ENCODE measurements around the gene TNFSF4.

Gene TNFSF4

GRCh38 chr1:173222149-173223030, 15.3 kb upstream of the TNFSF4 start:
- H3K4ac ChIP-seq (ENCODE audit: low read length) = no peak overlapping the region
- H3K27ac ChIP-seq (replicated peaks; ENCODE audit: low read length) = no peak overlapping the region
- H2BK5ac ChIP-seq (ENCODE audit: low read length) = no peak overlapping the region
- no peak overlapping the region for H2AK5ac ChIP-seq (ENCODE audit: low read depth, low read length)
- no peak overlapping the region for H3K4me2 ChIP-seq (ENCODE audit: insufficient read depth, low read length, poor library complexity, severe bottlenecking)
- H3K27me3 ChIP-seq (ENCODE audit: control insufficient read depth in 3 of 3, insufficient read depth in 3 of 3, low read depth in 1 of 3, low read length in 3 of 3) = no peaks in the 10 kb centered on the region
- no peak overlapping the region for H2AFZ ChIP-seq (ENCODE audit: low read length)
- no peak for DNase-seq (ENCODE audit: low spot score)
- H2BK12ac ChIP-seq (ENCODE audit: low read length) = no peak overlapping the region
- H3K18ac ChIP-seq (ENCODE audit: low read length) = no peak overlapping the region
- H4K91ac ChIP-seq (ENCODE audit: low read depth, low read length, poor library complexity) = no peak overlapping the region
- no peaks in the 10 kb centered on the region for H3K9me3 ChIP-seq (replicated peaks in 1 of 2; ENCODE audit: control insufficient read depth in 2 of 2, insufficient read depth in 1 of 2, low read depth in 1 of 2, low read length in 2 of 2)
- no peak overlapping the region for H2BK15ac ChIP-seq (ENCODE audit: low read length)
- H3K4me1 ChIP-seq (ENCODE audit: control insufficient read depth in 2 of 2, insufficient read depth in 1 of 2, low read depth in 1 of 2, low read length in 2 of 2) = no peaks in the 10 kb centered on the region
- no peak overlapping the region for H3K23ac ChIP-seq (ENCODE audit: low read depth, low read length, poor library complexity)
- H4K8ac ChIP-seq (ENCODE audit: low read depth, low read length) = no peak overlapping the region
- no peak overlapping the region for H3K9ac ChIP-seq (ENCODE audit: low read depth, low read length, poor library complexity)
- no peak overlapping the region for H2BK120ac ChIP-seq (ENCODE audit: low read depth, low read length)
- H3K4me3 ChIP-seq (ENCODE audit: low read length in 2 of 2) = no peak overlapping the region
- H3K14ac ChIP-seq (ENCODE audit: low read length) = no peak overlapping the region
- WGBS, 2 donors (ENCODE audit: extremely low coverage in 2 of 2, insufficient read length in 2 of 2, insufficient replicate concordance in 1 of 2) = no CpG with 5 or more reads among the region's 3 CpGs
- H3K36me3 ChIP-seq (replicated peaks in 1 of 2; ENCODE audit: control insufficient read depth in 2 of 2, insufficient read depth in 2 of 2, low read length in 2 of 2) = no peaks in the 10 kb centered on the region
- H3K79me1 ChIP-seq (ENCODE audit: low read depth, low read length) = no peaks in the 10 kb centered on the region

- Histone ChIP-seq H2BK12ac (ENCODE audit: low read length) (no peak overlapping the region), H3K27me3 (ENCODE audit: control insufficient read depth in 3 of 3, insufficient read depth in 3 of 3, low read depth in 1 of 3, low read length in 3 of 3) (no peaks in the 10 kb centered on the region), H3K36me3 (replicated peaks in 1 of 2; ENCODE audit: control insufficient read depth in 2 of 2, insufficient read depth in 2 of 2, low read length in 2 of 2) (no peaks in the 10 kb centered on the region), H4K91ac (ENCODE audit: low read depth, low read length, poor library complexity) (no peak overlapping the region), H3K4ac (ENCODE audit: low read length) (no peak overlapping the region), H3K18ac (ENCODE audit: low read length) (no peak overlapping the region), H2BK5ac (ENCODE audit: low read length) (no peak overlapping the region), H3K27ac (replicated peaks; ENCODE audit: low read length) (no peak overlapping the region), H3K4me2 (ENCODE audit: insufficient read depth, low read length, poor library complexity, severe bottlenecking) (no peak overlapping the region), H3K23ac (ENCODE audit: low read depth, low read length, poor library complexity) (no peak overlapping the region), H2BK15ac (ENCODE audit: low read length) (no peak overlapping the region), H3K79me1 (ENCODE audit: low read depth, low read length) (no peaks in the 10 kb centered on the region), H3K9me3 (replicated peaks in 1 of 2; ENCODE audit: control insufficient read depth in 2 of 2, insufficient read depth in 1 of 2, low read depth in 1 of 2, low read length in 2 of 2) (no peaks in the 10 kb centered on the region), H2AFZ (ENCODE audit: low read length) (no peak overlapping the region), H4K8ac (ENCODE audit: low read depth, low read length) (no peak overlapping the region), H2AK5ac (ENCODE audit: low read depth, low read length) (no peak overlapping the region), H2BK120ac (ENCODE audit: low read depth, low read length) (no peak overlapping the region), H3K14ac (ENCODE audit: low read length) (no peak overlapping the region), H3K4me1 (ENCODE audit: control insufficient read depth in 2 of 2, insufficient read depth in 1 of 2, low read depth in 1 of 2, low read length in 2 of 2) (no peaks in the 10 kb centered on the region), H3K4me3 (ENCODE audit: low read length in 2 of 2) (no peak overlapping the region), H3K9ac (ENCODE audit: low read depth, low read length, poor library complexity) (no peak overlapping the region)
- DNase-seq (ENCODE audit: low spot score) = no peak
- WGBS, 2 donors (ENCODE audit: extremely low coverage in 2 of 2, insufficient read length in 2 of 2, insufficient replicate concordance in 1 of 2) = no CpG with 5 or more reads among the region's 1 CpG
Observed at GRCh38 chr1:173220157-173220556, 13.0 kb upstream of the TNFSF4 start.

GRCh38 chr1:173213665-173214064, 6.5 kb upstream of the TNFSF4 start:
- H3K9me3 ChIP-seq (replicated peaks in 1 of 2; ENCODE audit: control insufficient read depth in 2 of 2, insufficient read depth in 1 of 2, low read depth in 1 of 2, low read length in 2 of 2) = no peaks in the 10 kb centered on the region
- no peak overlapping the region for H3K4me2 ChIP-seq (ENCODE audit: insufficient read depth, low read length, poor library complexity, severe bottlenecking)
- H2AFZ ChIP-seq (ENCODE audit: low read length) = no peak overlapping the region
- H2AK5ac ChIP-seq (ENCODE audit: low read depth, low read length) = no peak overlapping the region
- WGBS, 2 donors (ENCODE audit: extremely low coverage in 2 of 2, insufficient read length in 2 of 2, insufficient replicate concordance in 1 of 2) = no CpG with 5 or more reads among the region's 1 CpG
- H4K91ac ChIP-seq (ENCODE audit: low read depth, low read length, poor library complexity) = no peak overlapping the region
- DNase-seq (ENCODE audit: low spot score) = no peak
- H3K4me1 ChIP-seq (ENCODE audit: control insufficient read depth in 2 of 2, insufficient read depth in 1 of 2, low read depth in 1 of 2, low read length in 2 of 2) = peaks cover 0 to 5% of the 10 kb centered on the region in 2 donors
- H3K4me3 ChIP-seq (ENCODE audit: low read length in 2 of 2) = no peak overlapping the region
- H3K23ac ChIP-seq (ENCODE audit: low read depth, low read length, poor library complexity) = no peak overlapping the region
- no peak overlapping the region for H2BK15ac ChIP-seq (ENCODE audit: low read length)
- H3K4ac ChIP-seq (ENCODE audit: low read length) = no peak overlapping the region
- no peak overlapping the region for H4K8ac ChIP-seq (ENCODE audit: low read depth, low read length)
- no peak overlapping the region for H2BK12ac ChIP-seq (ENCODE audit: low read length)
- no peak overlapping the region for H3K9ac ChIP-seq (ENCODE audit: low read depth, low read length, poor library complexity)
- H3K27me3 ChIP-seq (ENCODE audit: control insufficient read depth in 3 of 3, insufficient read depth in 3 of 3, low read depth in 1 of 3, low read length in 3 of 3) = no peaks in the 10 kb centered on the region
- H3K79me1 ChIP-seq (ENCODE audit: low read depth, low read length) = no peaks in the 10 kb centered on the region
- H3K36me3 ChIP-seq (replicated peaks in 1 of 2; ENCODE audit: control insufficient read depth in 2 of 2, insufficient read depth in 2 of 2, low read length in 2 of 2) = no peaks in the 10 kb centered on the region
- no peak overlapping the region for H2BK120ac ChIP-seq (ENCODE audit: low read depth, low read length)
- no peak overlapping the region for H3K14ac ChIP-seq (ENCODE audit: low read length)
- H2BK5ac ChIP-seq (ENCODE audit: low read length) = no peak overlapping the region
- H3K18ac ChIP-seq (ENCODE audit: low read length) = no peak overlapping the region
- H3K27ac ChIP-seq (replicated peaks; ENCODE audit: low read length) = no peak overlapping the region

- no peak overlapping the region for H3K4me2 ChIP-seq (ENCODE audit: insufficient read depth, low read length, poor library complexity, severe bottlenecking)
- H3K79me1 ChIP-seq (ENCODE audit: low read depth, low read length) = no peaks in the 10 kb centered on the region
- no CpG with 5 or more reads among the region's 2 CpGs for WGBS, 2 donors (ENCODE audit: extremely low coverage in 2 of 2, insufficient read length in 2 of 2, insufficient replicate concordance in 1 of 2)
- no peak overlapping the region for H2BK12ac ChIP-seq (ENCODE audit: low read length)
- peaks cover 0 to 5% of the 10 kb centered on the region in 2 donors for H3K4me1 ChIP-seq (ENCODE audit: control insufficient read depth in 2 of 2, insufficient read depth in 1 of 2, low read depth in 1 of 2, low read length in 2 of 2)
- no peak overlapping the region for H3K4ac ChIP-seq (ENCODE audit: low read length)
- no peak overlapping the region for H2AK5ac ChIP-seq (ENCODE audit: low read depth, low read length)
- H2BK5ac ChIP-seq (ENCODE audit: low read length) = no peak overlapping the region
- H3K9me3 ChIP-seq (replicated peaks in 1 of 2; ENCODE audit: control insufficient read depth in 2 of 2, insufficient read depth in 1 of 2, low read depth in 1 of 2, low read length in 2 of 2) = no peaks in the 10 kb centered on the region
- no peaks in the 10 kb centered on the region for H3K36me3 ChIP-seq (replicated peaks in 1 of 2; ENCODE audit: control insufficient read depth in 2 of 2, insufficient read depth in 2 of 2, low read length in 2 of 2)
- no peak overlapping the region for H3K23ac ChIP-seq (ENCODE audit: low read depth, low read length, poor library complexity)
- H3K9ac ChIP-seq (ENCODE audit: low read depth, low read length, poor library complexity) = no peak overlapping the region
- H2BK15ac ChIP-seq (ENCODE audit: low read length) = no peak overlapping the region
- DNase-seq (ENCODE audit: low spot score) = no peak
- H3K14ac ChIP-seq (ENCODE audit: low read length) = no peak overlapping the region
- no peak overlapping the region for H2BK120ac ChIP-seq (ENCODE audit: low read depth, low read length)
- no peak overlapping the region for H4K91ac ChIP-seq (ENCODE audit: low read depth, low read length, poor library complexity)
- no peaks in the 10 kb centered on the region for H3K27me3 ChIP-seq (ENCODE audit: control insufficient read depth in 3 of 3, insufficient read depth in 3 of 3, low read depth in 1 of 3, low read length in 3 of 3)
- no peak overlapping the region for H3K18ac ChIP-seq (ENCODE audit: low read length)
- H3K4me3 ChIP-seq (ENCODE audit: low read length in 2 of 2) = no peak overlapping the region
- no peak overlapping the region for H4K8ac ChIP-seq (ENCODE audit: low read depth, low read length)
- H3K27ac ChIP-seq (replicated peaks; ENCODE audit: low read length) = no peak overlapping the region
- H2AFZ ChIP-seq (ENCODE audit: low read length) = no peak overlapping the region
Observed at GRCh38 chr1:173212952-173213491, 5.9 kb upstream of the TNFSF4 start.
